Peyer's patch (tissue), 4 donors: Measurements from ENCODE around the gene MIS18BP1. TPM values are rescaled to one million over a fixed set of nuclear protein-coding genes. Genes with fewer than 3 reads are reported as not detected.
"Not testable (repeated sequence)": the region's sequence is repeated elsewhere in the genome, so short reads cannot be mapped to it uniquely, and the experiment has no call there.

ENCODE experiments used
- DNase-seq, 3 donors: peaks; one replicate each; pipeline ENCODE4 v3.0.0-alpha.2; 2017 to 2019
- H3K27ac ChIP-seq, 4 donors: fragments of 200-600 bp; sonication (generic); one replicate each; pipeline ENCODE4 v1.5.1; 2016 to 2019
- H3K27me3 ChIP-seq, 2 donors: fragments of 200-600 bp; sonication (generic); one replicate each; pipeline ENCODE4 v1.5.1; 2019
- H3K36me3 ChIP-seq, 3 donors: fragments of 200-600 bp; sonication (generic); one replicate each; pipeline ENCODE4 v1.5.1; 2016 to 2019
- H3K4me1 ChIP-seq, 4 donors: fragments of 200-600 bp; sonication (generic); one replicate each; pipeline ENCODE4 v1.5.1; 2016 to 2019
- H3K4me3 ChIP-seq, 4 donors: fragments of 200-600 bp; sonication (generic); 1 replicate in 3 of 4; 2 replicates in 1 of 4; pipeline ENCODE4 v1.5.1; 2016 to 2019; ENCODE audit warnings: mild to moderate bottlenecking in 1 of 4
- H3K9me3 ChIP-seq, 4 donors: fragments of 200-600 bp; sonication (generic); one replicate each; pipeline ENCODE4 v1.5.1; 2016 to 2019; ENCODE audit warnings: mild to moderate bottlenecking in 1 of 4
- POLR2A ChIP-seq, 2 donors: fragments of 450-650 bp; IDR thresholded peaks; one replicate each; pipeline ENCODE4 v1.5.1; 2017; ENCODE audit warnings: antibody characterized with exemption in 2 of 2, mild to moderate bottlenecking in 2 of 2, moderate library complexity in 2 of 2
- total RNA-seq, 4 donors: library from RNA; depleted of rRNA; stranded (reverse); fragments of >200 nt; gene quantifications; one replicate each; pipeline ENCODE4 v1.1.0, GENCODE V29; 2016
- TF ChIP-seq, protein P1 (sequence below), 6 experiments: fragments of 450-650 bp in 4 of 6; fragments of 200-600 bp in 2 of 6; sonication (generic) in 1 of 6; IDR thresholded peaks; one replicate each; pipeline ENCODE4 v1.5.1; 2017 to 2019; ENCODE audit warnings: antibody characterized with exemption in 6 of 6, mild to moderate bottlenecking in 3 of 6, moderate library complexity in 1 of 6

The MIS18BP1 gene
- 10 to 100 TPM; 21.9 to 80.9 (median 26.4) TPM for total RNA-seq

DNA sequence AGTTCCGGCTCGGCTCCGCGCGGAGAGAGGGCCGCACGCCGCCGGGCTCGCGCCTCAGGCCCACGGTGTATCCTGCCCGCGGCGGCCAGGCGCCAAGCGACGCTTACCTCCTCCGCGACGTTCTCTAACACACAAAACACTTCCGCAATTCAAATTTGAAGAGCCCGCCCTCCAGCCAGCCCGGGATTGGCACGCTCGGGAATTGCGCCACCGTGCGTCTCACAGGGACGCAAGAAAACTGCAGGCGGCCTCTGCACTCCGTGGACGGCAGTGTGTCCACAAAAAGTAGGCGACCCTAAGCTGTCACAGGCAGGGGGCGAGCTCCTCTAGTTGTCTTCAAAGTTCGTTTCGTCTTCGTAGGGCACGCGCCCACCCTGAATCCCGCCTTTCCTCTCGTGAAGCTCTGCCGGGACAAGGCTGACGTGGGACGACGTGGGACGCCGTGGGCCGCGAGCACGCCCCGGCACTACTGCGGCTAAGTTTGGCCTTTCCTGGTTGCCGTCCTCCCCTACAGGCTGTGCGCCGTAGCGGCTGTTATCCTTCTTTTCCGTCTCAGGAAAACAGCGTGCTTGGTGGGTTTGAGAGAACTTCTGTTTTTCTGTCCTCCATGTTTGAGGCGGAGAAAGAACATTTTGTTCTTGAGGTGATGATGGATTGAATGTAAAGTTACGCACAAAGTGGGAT is at the start of gene MIS18BP1:
TSS of gene MIS18BP1 (minus strand) at position 133 of the 684 bp plus-strand sequence. CDS start 5,916 bp downstream, outside the sequence.
- peaks cover 0 to 6% (median 0%) of the 10 kb centered on the region in 4 donors for H3K9me3 ChIP-seq
- no peaks in the 10 kb centered on the region for H3K36me3 ChIP-seq
- H3K27me3 ChIP-seq: no peaks in the 10 kb centered on the region
- TF ChIP-seq, protein P1, sequence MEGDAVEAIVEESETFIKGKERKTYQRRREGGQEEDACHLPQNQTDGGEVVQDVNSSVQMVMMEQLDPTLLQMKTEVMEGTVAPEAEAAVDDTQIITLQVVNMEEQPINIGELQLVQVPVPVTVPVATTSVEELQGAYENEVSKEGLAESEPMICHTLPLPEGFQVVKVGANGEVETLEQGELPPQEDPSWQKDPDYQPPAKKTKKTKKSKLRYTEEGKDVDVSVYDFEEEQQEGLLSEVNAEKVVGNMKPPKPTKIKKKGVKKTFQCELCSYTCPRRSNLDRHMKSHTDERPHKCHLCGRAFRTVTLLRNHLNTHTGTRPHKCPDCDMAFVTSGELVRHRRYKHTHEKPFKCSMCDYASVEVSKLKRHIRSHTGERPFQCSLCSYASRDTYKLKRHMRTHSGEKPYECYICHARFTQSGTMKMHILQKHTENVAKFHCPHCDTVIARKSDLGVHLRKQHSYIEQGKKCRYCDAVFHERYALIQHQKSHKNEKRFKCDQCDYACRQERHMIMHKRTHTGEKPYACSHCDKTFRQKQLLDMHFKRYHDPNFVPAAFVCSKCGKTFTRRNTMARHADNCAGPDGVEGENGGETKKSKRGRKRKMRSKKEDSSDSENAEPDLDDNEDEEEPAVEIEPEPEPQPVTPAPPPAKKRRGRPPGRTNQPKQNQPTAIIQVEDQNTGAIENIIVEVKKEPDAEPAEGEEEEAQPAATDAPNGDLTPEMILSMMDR (IDR thresholded peaks at IDR 0.05): peak; percentile 71 to 90 (median 78)
- peak; percentile 62 to 76 for TF ChIP-seq POLR2A (IDR thresholded peaks at IDR 0.05)
- DNase-seq: peak; percentile 95 to 98 (median 97)
- H3K27ac ChIP-seq: peak within 1 kb of the TSS; percentile 83 to 92 (median 87)
- peaks cover 0 to 22% (median 3%) of the 10 kb centered on the region in 4 donors for H3K4me1 ChIP-seq
- peak within 1 kb of the TSS; percentile 59 to 82 (median 71) for H3K4me3 ChIP-seq

DNA sequence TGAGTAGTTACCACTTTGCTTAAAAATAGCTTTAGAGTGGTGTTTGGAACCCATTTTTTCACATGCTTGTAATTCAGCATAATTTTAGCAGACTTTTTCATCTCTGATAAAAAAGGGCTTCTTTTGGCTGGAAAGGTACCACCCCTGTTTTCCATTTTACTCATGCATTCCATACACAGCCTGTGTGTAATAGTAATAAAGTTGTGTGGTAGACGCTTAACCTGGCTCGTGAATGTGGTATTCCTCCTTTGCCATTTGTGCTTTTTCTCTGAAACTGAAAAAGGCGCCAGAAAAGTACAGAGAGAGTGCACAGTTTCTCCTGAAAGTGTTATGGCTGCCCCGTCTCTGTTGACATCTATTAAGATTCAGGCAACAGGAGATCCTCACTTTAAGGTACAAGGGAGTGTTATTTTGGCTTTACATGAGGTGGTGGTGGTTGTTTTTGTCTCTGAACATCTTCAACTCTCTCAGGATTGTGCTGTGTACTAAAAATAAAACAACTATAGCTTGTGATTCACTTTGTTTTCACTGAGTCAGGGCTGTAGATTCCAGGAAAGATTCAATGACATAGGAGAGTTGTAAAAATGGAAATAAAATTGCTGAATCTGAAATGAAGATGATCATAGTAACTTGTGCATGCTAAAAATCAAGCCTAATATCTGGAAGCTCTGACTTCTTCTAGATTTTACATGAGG is 45.6 kb upstream of the MIS18BP1 start:
- DNase-seq: no peak

DNA sequence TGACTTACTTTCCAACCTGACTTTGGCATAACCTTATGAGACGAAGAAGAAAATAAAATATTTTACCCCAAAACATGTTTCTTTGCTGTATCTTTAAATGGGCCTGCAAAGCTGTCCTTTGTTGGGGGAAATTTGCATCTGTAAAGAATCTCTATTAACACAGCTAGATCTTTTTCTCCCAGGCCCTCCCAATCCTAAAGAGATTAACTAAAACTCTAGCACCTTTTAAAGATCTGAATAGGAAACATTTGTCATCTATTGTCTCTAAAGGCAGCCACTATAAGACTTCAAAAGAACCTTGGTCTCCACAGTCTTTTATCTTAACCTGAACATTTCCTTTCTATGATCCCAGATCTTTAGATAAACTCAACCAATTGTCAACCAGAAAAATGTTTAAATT is 41.8 kb upstream of the MIS18BP1 start:
- H3K36me3 ChIP-seq, H3K4me3 ChIP-seq, H3K9me3 ChIP-seq, H3K4me1 ChIP-seq, H3K27me3 ChIP-seq, DNase-seq, H3K27ac ChIP-seq: not testable (repeated sequence)

More for the DNA sequence above, 45.6 kb upstream of the MIS18BP1 start:
- no peaks in the 10 kb centered on the region for H3K9me3 ChIP-seq
- H3K4me1 ChIP-seq: no peaks in the 10 kb centered on the region
- H3K4me3 ChIP-seq: no peak overlapping the region
- no peaks in the 10 kb centered on the region for H3K36me3 ChIP-seq
- no peak for TF ChIP-seq POLR2A (IDR thresholded peaks at IDR 0.05)
- TF ChIP-seq, protein P1 (IDR thresholded peaks at IDR 0.05): no peak
- no peaks in the 10 kb centered on the region for H3K27me3 ChIP-seq
- H3K27ac ChIP-seq: no peak overlapping the region

DNA sequence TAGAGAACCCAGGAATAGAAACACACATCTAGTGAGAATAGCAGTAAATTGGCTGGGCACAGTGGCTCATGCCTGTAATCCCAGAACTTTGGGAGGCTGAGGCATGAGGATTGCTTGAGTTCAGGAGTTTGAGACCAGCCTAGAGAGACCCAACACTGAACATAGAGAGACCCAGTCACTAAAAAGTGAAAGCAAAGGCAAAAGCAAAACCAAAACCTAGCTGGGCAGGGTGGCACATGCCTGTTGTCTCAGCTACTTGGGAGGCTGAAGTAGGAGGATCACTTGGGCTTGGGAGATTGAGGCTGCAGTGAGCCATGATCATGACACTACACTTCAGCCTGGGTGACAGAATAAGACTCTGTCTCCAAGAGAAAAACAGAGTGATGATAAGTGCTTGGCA is 37.5 kb upstream of the MIS18BP1 start:
- H3K4me1 ChIP-seq: no peaks in the 10 kb centered on the region
- H3K27ac ChIP-seq: no peak overlapping the region
- no peaks in the 10 kb centered on the region for H3K27me3 ChIP-seq
- H3K9me3 ChIP-seq: no peaks in the 10 kb centered on the region
- H3K36me3 ChIP-seq: no peaks in the 10 kb centered on the region
- DNase-seq: no peak
- no peak for TF ChIP-seq POLR2A (IDR thresholded peaks at IDR 0.05)
- TF ChIP-seq, protein P1 (IDR thresholded peaks at IDR 0.05): no peak
- H3K4me3 ChIP-seq: no peak overlapping the region

DNA sequence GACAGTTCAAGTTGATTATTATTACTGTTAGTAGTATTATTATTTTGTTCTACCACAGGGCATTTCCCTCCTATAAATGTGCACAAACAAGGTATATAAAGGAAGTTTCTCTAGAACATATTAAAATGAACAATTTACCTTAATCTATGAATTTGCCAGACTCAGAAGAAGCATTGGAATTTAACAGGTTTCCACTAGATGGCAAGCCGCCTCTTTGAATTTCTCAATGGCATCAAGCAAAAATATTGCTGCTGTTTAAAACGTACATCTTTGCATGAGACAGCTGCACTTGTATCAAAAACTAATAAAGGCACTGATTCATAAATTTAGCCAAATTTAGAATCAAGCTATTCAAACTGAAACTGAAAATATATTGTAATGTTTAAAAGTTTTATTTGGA is 34.6 kb upstream of the MIS18BP1 start:
- no peaks in the 10 kb centered on the region for H3K4me1 ChIP-seq
- TF ChIP-seq, protein P1 (IDR thresholded peaks at IDR 0.05): no peak
- TF ChIP-seq POLR2A (IDR thresholded peaks at IDR 0.05): no peak
- H3K27me3 ChIP-seq: no peaks in the 10 kb centered on the region
- no peak for DNase-seq
- H3K36me3 ChIP-seq: no peaks in the 10 kb centered on the region
- H3K4me3 ChIP-seq: no peak overlapping the region
- no peak overlapping the region for H3K27ac ChIP-seq
- H3K9me3 ChIP-seq: peaks cover 0 to 4% (median 0%) of the 10 kb centered on the region in 4 donors

DNA sequence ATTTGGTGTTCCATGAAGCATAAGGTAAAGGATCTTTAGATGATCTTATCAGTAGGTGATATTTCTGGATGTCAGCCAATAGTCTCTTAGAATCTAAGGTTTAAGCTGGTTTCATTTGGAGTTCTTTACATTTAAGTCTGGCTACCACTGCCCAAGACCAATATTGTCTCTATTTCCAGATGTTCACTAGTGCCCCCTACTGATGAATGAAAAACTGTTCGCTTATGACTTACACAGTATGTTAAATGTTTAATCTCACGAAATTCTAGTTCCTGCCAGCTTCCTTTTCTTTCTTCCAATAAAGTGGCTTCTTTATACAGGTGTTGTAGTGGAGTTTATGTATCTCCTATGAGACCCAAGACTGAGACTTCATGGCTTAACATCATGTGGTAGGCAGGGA is 31.8 kb upstream of the MIS18BP1 start:
- H3K4me3 ChIP-seq: no peak overlapping the region
- no peak for DNase-seq
- no peaks in the 10 kb centered on the region for H3K36me3 ChIP-seq
- no peak overlapping the region for H3K27ac ChIP-seq
- no peaks in the 10 kb centered on the region for H3K27me3 ChIP-seq
- peaks cover 0 to 12% (median 0%) of the 10 kb centered on the region in 4 donors for H3K9me3 ChIP-seq
- no peaks in the 10 kb centered on the region for H3K4me1 ChIP-seq
- TF ChIP-seq, protein P1 (IDR thresholded peaks at IDR 0.05): no peak
- TF ChIP-seq POLR2A (IDR thresholded peaks at IDR 0.05): no peak

DNA sequence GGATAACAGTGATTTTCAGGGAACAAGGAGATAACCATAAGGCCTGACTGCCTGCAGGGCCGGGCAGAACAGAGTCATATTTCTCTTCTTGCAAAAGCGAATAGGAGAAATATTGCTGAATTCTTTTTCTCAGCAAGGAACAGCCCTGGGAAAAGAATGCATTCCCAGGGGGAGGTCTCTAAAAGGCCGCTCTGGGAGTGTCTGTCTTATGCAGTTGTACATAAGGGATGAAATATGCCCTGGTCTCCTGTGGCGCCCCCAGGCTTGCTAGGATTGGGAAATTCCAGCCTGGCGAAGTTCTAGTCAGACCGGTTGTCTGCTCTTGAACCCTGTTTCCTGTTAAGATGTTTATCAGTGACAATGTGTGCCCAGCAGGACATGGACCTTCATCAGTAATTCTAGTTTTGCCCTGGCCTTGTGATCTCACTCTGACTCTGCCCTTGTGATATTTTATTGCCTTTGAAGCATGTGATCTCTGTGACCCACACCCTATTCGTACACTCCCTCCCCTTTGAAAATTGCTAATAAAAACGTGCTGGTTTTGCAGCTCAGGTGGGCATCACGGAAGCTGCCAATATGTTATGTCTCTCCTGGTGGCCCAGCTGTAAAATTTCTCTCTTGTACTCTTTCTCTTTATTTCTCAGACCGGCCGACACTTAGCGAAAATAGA is 28.9 kb upstream of the MIS18BP1 start:
- DNase-seq: not testable (repeated sequence)

More for the DNA sequence above, 28.9 kb upstream of the MIS18BP1 start:
- H3K4me3 ChIP-seq, H3K27me3 ChIP-seq, H3K27ac ChIP-seq, H3K36me3 ChIP-seq, H3K4me1 ChIP-seq: not testable (repeated sequence)
- H3K9me3 ChIP-seq: peaks cover 0 to 12% (median 0%) of the 10 kb centered on the region in 4 donors
